ENCODE measurements around the gene ME3.

GRCh38 chr11:86547727-86548126 is 124.7 kb downstream of the ME3 start:
- TF ChIP-seq CTCF (IDR thresholded peaks at IDR 0.05) (no peak), POLR2A (IDR thresholded peaks at IDR 0.05) (no peak)
